Mucosa of rectum (tissue), 2 donors: ENCODE data around the gene CNNM4.

Source experiments
- H3K27ac ChIP-seq, 2 donors: one replicate each; pipeline ENCODE4 v1.7.0; 2013; ENCODE audit warnings: inconsistent platforms in 2 of 2, low read depth in 2 of 2, low read length in 2 of 2
- H3K27me3 ChIP-seq, 2 donors: one replicate each; pipeline ENCODE4 v1.7.0; 2013; ENCODE audit warnings: low read length in 2 of 2; ENCODE audit not compliant: control insufficient read depth in 2 of 2, insufficient read depth in 2 of 2
- H3K36me3 ChIP-seq, 2 donors: one replicate each; pipeline ENCODE4 v1.7.0; 2013; ENCODE audit warnings: low read length in 2 of 2; ENCODE audit not compliant: control insufficient read depth in 2 of 2, insufficient read depth in 2 of 2
- H3K4me1 ChIP-seq, 2 donors: one replicate each; pipeline ENCODE4 v1.7.0; 2013; ENCODE audit warnings: low read length in 2 of 2, mild to moderate bottlenecking in 1 of 2; ENCODE audit not compliant: control insufficient read depth in 2 of 2, insufficient read depth in 2 of 2
- H3K4me3 ChIP-seq, 2 donors: one replicate each; pipeline ENCODE4 v1.7.0; 2013; ENCODE audit warnings: low read length in 2 of 2
- H3K9ac ChIP-seq, 2 donors: one replicate each; pipeline ENCODE4 v1.7.0; 2013; ENCODE audit warnings: low read length in 2 of 2, low read depth in 1 of 2, mild to moderate bottlenecking in 1 of 2
- H3K9me3 ChIP-seq, 2 donors: one replicate each; pipeline ENCODE4 v1.7.0; 2013; ENCODE audit warnings: low read length in 2 of 2; ENCODE audit not compliant: control insufficient read depth in 2 of 2
- donor health status: healthy.
- donor health status: Normal muscosa, but diverticular disease.

The CNNM4 gene

DNA sequence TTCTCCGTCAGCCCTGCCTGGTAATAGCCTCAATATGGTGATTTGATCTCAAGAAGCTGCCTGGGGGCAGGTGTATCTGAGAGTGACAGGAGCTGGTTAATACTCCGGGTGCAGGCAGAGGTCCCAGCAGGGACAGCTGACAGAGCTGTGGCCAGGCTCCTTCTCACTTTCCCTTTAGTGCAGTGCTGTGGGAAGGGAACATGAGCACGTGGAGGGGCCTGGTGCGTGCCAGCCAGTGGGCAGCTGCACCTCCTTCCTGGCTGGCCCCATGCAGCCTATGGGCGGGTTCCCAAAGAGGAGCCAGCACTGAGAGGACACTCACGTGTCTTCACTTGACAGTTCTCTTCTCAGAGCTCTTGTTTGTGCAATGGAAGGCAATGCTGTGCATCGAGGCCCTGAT lies 9.1 kb downstream of the CNNM4 start:
- H3K27ac ChIP-seq = peak overlapping the region in 1 of 2 donors; percentile 16
- H3K4me3 ChIP-seq = no peak overlapping the region
- H3K36me3 ChIP-seq = peaks cover 0 to 3% of the 10 kb centered on the region in 2 donors
- H3K9me3 ChIP-seq = no peaks in the 10 kb centered on the region
- H3K27me3 ChIP-seq = no peaks in the 10 kb centered on the region
- H3K4me1 ChIP-seq = peaks cover 67 to 82% of the 10 kb centered on the region in 2 donors
- peak overlapping the region in 1 of 2 donors; percentile 36 for H3K9ac ChIP-seq

- Histone ChIP-seq H3K9me3 (no peaks in the 10 kb centered on the region), H3K36me3 (peaks cover 0 to 8% of the 10 kb centered on the region in 2 donors), H3K4me1 (peaks cover 67 to 79% of the 10 kb centered on the region in 2 donors), H3K4me3 (no peak overlapping the region), H3K27ac (peak overlapping the region; percentile 16), H3K9ac (peak overlapping the region in 1 of 2 donors; percentile 36), H3K27me3 (no peaks in the 10 kb centered on the region)
Measured at GRCh38 chr2:96770442-96771202, 9.9 kb downstream of the CNNM4 start.

- Histone ChIP-seq H3K4me3 (no peak overlapping the region), H3K27ac (peak overlapping the region; percentile 57 to 71), H3K4me1 (peaks cover 57 to 70% of the 10 kb centered on the region in 2 donors), H3K36me3 (peaks cover 0 to 8% of the 10 kb centered on the region in 2 donors), H3K27me3 (no peaks in the 10 kb centered on the region), H3K9me3 (no peaks in the 10 kb centered on the region), H3K9ac (peak overlapping the region in 1 of 2 donors; percentile 26)
Measured at GRCh38 chr2:96771796-96772618, 11.3 kb downstream of the CNNM4 start.

DNA sequence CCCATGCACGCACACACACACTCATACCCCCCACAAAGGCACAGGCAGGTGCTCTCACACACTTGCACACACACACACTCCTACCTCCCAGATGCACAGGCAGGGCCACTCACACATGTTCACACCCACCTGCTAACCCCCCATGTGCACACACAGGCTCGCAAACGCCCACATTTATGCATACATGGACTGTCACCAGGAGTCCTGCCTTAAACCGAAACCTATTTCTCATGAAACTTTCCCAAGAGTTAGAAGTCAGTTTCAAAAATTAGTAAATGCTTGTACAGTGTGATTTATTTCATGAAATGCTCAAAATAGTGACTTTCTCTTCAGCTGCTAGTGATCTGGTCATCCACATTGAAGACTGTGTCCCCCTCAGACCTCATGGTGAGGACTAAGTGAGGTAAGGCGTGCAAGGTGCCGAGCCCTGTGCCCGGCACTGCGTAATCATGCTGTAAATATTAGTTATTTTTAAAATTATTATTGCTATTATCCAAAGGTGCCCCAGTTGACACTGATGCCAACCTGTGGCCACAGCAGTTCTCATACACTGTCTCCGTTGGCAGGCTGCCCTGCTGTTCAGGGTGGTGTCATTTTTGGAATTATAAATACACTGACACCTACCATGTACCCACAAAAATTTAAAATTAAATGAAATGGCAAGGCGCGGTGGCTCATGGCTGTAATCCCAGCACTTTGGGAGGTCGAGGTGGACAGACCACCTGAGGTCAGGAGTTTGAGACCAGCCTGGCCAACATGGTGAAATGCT lies 12.4 kb downstream of the CNNM4 start:
- no peak overlapping the region for H3K4me3 ChIP-seq
- H3K9me3 ChIP-seq = no peaks in the 10 kb centered on the region
- H3K27me3 ChIP-seq = no peaks in the 10 kb centered on the region
- H3K9ac ChIP-seq = no peak overlapping the region
- peaks cover 48 to 59% of the 10 kb centered on the region in 2 donors for H3K4me1 ChIP-seq
- peaks cover 0 to 8% of the 10 kb centered on the region in 2 donors for H3K36me3 ChIP-seq
- no peak overlapping the region for H3K27ac ChIP-seq

DNA sequence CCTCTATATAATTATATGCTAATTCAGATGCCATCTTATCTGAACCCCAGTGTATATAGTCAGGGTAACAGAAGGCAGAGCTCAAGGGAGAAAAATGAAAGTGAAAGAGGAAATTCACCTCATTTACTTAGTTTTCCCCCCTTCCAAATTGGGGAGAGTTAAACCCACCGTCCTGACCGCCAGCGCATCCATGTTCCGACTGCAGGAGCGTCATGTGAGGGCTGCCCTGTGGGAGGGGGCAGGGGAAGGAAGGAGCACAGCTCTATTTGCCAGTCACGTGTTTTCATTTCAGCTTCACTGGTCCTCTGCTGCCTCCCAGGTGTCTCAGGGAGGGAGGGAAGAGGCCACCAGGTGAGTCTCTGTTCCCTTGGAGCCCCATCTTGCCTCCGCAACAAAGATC lies 13.2 kb downstream of the CNNM4 start:
- Histone ChIP-seq H3K9me3 (no peaks in the 10 kb centered on the region), H3K27ac (peak overlapping the region; percentile 31 to 56), H3K9ac (peak overlapping the region; percentile 41 to 62), H3K36me3 (peaks cover 0 to 8% of the 10 kb centered on the region in 2 donors), H3K4me3 (peak overlapping the region; percentile 59 to 74), H3K4me1 (peaks cover 41 to 51% of the 10 kb centered on the region in 2 donors), H3K27me3 (no peaks in the 10 kb centered on the region)

- H3K4me1 ChIP-seq = peaks cover 31 to 42% of the 10 kb centered on the region in 2 donors
- H3K9ac ChIP-seq = no peak overlapping the region
- H3K36me3 ChIP-seq = peaks cover 0 to 8% of the 10 kb centered on the region in 2 donors
- no peaks in the 10 kb centered on the region for H3K27me3 ChIP-seq
- no peak overlapping the region for H3K4me3 ChIP-seq
- H3K27ac ChIP-seq = no peak overlapping the region
- no peaks in the 10 kb centered on the region for H3K9me3 ChIP-seq
Measured at GRCh38 chr2:96775160-96775559, 14.5 kb downstream of the CNNM4 start.

DNA sequence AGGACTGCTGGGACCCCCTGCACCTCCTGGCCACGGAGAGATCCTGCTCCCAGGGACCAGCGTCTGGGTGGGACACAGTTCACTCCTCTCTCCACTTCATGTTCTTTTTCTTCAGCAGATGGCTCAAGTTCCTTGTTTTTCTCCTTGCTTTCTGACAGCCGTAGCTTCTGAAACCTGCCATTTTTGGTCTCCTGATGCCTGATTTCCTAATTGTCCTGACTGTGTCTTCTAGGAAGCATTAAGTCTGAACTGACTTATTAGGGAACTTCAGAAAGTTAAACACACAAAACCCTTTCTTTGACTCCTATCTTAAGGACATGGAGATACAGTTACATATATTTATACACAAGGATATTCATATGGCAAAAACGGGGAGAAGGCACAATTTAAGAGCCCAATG lies 22.7 kb downstream of the CNNM4 start:
- Histone ChIP-seq H3K9ac (no peak overlapping the region), H3K27ac (no peak overlapping the region), H3K36me3 (peaks cover 0 to 6% of the 10 kb centered on the region in 2 donors), H3K27me3 (no peaks in the 10 kb centered on the region), H3K4me1 (peaks cover 26 to 35% of the 10 kb centered on the region in 2 donors), H3K9me3 (no peaks in the 10 kb centered on the region), H3K4me3 (no peak overlapping the region)

- Histone ChIP-seq H3K9me3 (no peaks in the 10 kb centered on the region), H3K36me3 (peaks cover 0 to 6% of the 10 kb centered on the region in 2 donors), H3K4me3 (no peak overlapping the region), H3K4me1 (peaks cover 34 to 45% of the 10 kb centered on the region in 2 donors), H3K27me3 (no peaks in the 10 kb centered on the region), H3K9ac (peak overlapping the region; percentile 23 to 48), H3K27ac (peak overlapping the region; percentile 95 to 98)
Measured at GRCh38 chr2:96787411-96787810, 26.7 kb downstream of the CNNM4 start.

GRCh38 chr2:96788442-96789244 lies 27.9 kb downstream of the CNNM4 start:
- peak overlapping the region; percentile 49 to 77 for H3K9ac ChIP-seq
- peak overlapping the region; percentile 17 to 50 for H3K4me3 ChIP-seq
- peak overlapping the region; percentile 95 to 98 for H3K27ac ChIP-seq
- H3K36me3 ChIP-seq = no peaks in the 10 kb centered on the region
- H3K27me3 ChIP-seq = no peaks in the 10 kb centered on the region
- peaks cover 30 to 45% of the 10 kb centered on the region in 2 donors for H3K4me1 ChIP-seq
- no peaks in the 10 kb centered on the region for H3K9me3 ChIP-seq
